Gastroesophageal sphincter (tissue), 3 donors: ENCODE measurements around the gene SYNGR4.

Experiments
- CTCF ChIP-seq, 4 experiments: fragments of 200-600 bp in 2 of 4; fragments of 450-650 bp in 2 of 4; sonication (generic) in 1 of 4; IDR thresholded peaks; one replicate each; pipeline ENCODE4 v1.5.1; 2017 to 2019; ENCODE audit warnings: antibody characterized with exemption in 4 of 4, mild to moderate bottlenecking in 2 of 4, moderate library complexity in 2 of 4
- POLR2A ChIP-seq, 2 donors: fragments of 450-650 bp; IDR thresholded peaks; one replicate each; pipeline ENCODE4 v1.6.1; 2017; ENCODE audit warnings: antibody characterized with exemption in 2 of 2, mild to moderate bottlenecking in 2 of 2, moderate library complexity in 1 of 2

GRCh38 chr19:48348737-48349136 is 15.4 kb upstream of the SYNGR4 start:
- no peak for TF ChIP-seq POLR2A (IDR thresholded peaks at IDR 0.05)
- TF ChIP-seq CTCF (IDR thresholded peaks at IDR 0.05) = no peak
